Measurements from ENCODE around the gene RRP1B. TPM values are rescaled to one million over a fixed set of nuclear protein-coding genes. Genes with fewer than 3 reads are reported as not detected.
"Not testable (repeated sequence)": the region's sequence is repeated elsewhere in the genome, so short reads cannot be mapped to it uniquely, and the experiment has no call there.

The RRP1B gene
- total RNA-seq, 1 experiment from 2014 or later, result 30.6 TPM

GRCh38 chr21:43692949-43693348 is 33.6 kb downstream of the RRP1B start:
- no peak overlapping the region for H2AFZ ChIP-seq (ENCODE audit: low read length)
- peaks cover 37% of the 10 kb centered on the region for H3K36me3 ChIP-seq (ENCODE audit: insufficient read depth, low read length)
- no peaks in the 10 kb centered on the region for H3K4me1 ChIP-seq (ENCODE audit: low read length)
- no peaks in the 10 kb centered on the region for H3K9me3 ChIP-seq (ENCODE audit: low read length)
- no peak overlapping the region for H3K4me2 ChIP-seq (ENCODE audit: low read depth, low read length, poor library complexity, severe bottlenecking)
- no peak for DNase-seq
- no peaks in the 10 kb centered on the region for H4K20me1 ChIP-seq (ENCODE audit: insufficient read depth, low read depth, low read length)
- no peaks in the 10 kb centered on the region for H3K9me2 ChIP-seq (replicated peaks; ENCODE audit: insufficient read depth, low read length)
- H3K27ac ChIP-seq (ENCODE audit: low read length), result no peak overlapping the region
- H3K79me2 ChIP-seq (ENCODE audit: low read length), result no peaks in the 10 kb centered on the region
- no peaks in the 10 kb centered on the region for H3K27me3 ChIP-seq (ENCODE audit: low read length)
- no peak overlapping the region for H3K4me3 ChIP-seq (ENCODE audit: low read length)
- H3K9ac ChIP-seq (ENCODE audit: low read length), result no peak overlapping the region

GRCh38 chr21:43693981-43694380 is 34.6 kb downstream of the RRP1B start:
- Histone ChIP-seq H3K9ac (ENCODE audit: low read length) (no peak overlapping the region), H3K27me3 (ENCODE audit: low read length) (no peaks in the 10 kb centered on the region), H3K36me3 (ENCODE audit: insufficient read depth, low read length) (peaks cover 30% of the 10 kb centered on the region; the same call in 1 of the 2 replicates), H3K79me2 (ENCODE audit: low read length) (no peaks in the 10 kb centered on the region), H3K9me3 (ENCODE audit: low read length) (no peaks in the 10 kb centered on the region), H2AFZ (ENCODE audit: low read length) (no peak overlapping the region), H3K4me3 (ENCODE audit: low read length) (no peak overlapping the region), H4K20me1 (ENCODE audit: insufficient read depth, low read depth, low read length) (no peaks in the 10 kb centered on the region), H3K4me2 (ENCODE audit: low read depth, low read length, poor library complexity, severe bottlenecking) (no peak overlapping the region), H3K4me1 (ENCODE audit: low read length) (no peaks in the 10 kb centered on the region), H3K9me2 (replicated peaks; ENCODE audit: insufficient read depth, low read length) (no peaks in the 10 kb centered on the region), H3K27ac (ENCODE audit: low read length) (no peak overlapping the region)
- no peak for DNase-seq

GRCh38 chr21:43694437-43695079 is 35.2 kb downstream of the RRP1B start:
- Histone ChIP-seq H3K27ac (ENCODE audit: low read length) (no peak overlapping the region), H3K4me2 (ENCODE audit: low read depth, low read length, poor library complexity, severe bottlenecking) (no peak overlapping the region), H3K9me2 (replicated peaks; ENCODE audit: insufficient read depth, low read length) (no peaks in the 10 kb centered on the region), H3K9ac (ENCODE audit: low read length) (no peak overlapping the region), H2AFZ (ENCODE audit: low read length) (no peak overlapping the region), H3K4me3 (ENCODE audit: low read length) (no peak overlapping the region), H3K27me3 (ENCODE audit: low read length) (no peaks in the 10 kb centered on the region), H3K4me1 (ENCODE audit: low read length) (no peaks in the 10 kb centered on the region), H4K20me1 (ENCODE audit: insufficient read depth, low read depth, low read length) (no peaks in the 10 kb centered on the region), H3K79me2 (ENCODE audit: low read length) (no peaks in the 10 kb centered on the region), H3K9me3 (ENCODE audit: low read length) (no peaks in the 10 kb centered on the region), H3K36me3 (ENCODE audit: insufficient read depth, low read length) (peaks cover 30% of the 10 kb centered on the region; the same call in 1 of the 2 replicates)
- no peak for DNase-seq

GRCh38 chr21:43696214-43696613 is 36.9 kb downstream of the RRP1B start:
- Histone ChIP-seq H2AFZ (ENCODE audit: low read length) (no peak overlapping the region), H3K27ac (ENCODE audit: low read length) (no peak overlapping the region), H4K20me1 (ENCODE audit: insufficient read depth, low read depth, low read length) (no peaks in the 10 kb centered on the region), H3K9me3 (ENCODE audit: low read length) (no peaks in the 10 kb centered on the region), H3K4me3 (ENCODE audit: low read length) (no peak overlapping the region), H3K4me1 (ENCODE audit: low read length) (no peaks in the 10 kb centered on the region), H3K9me2 (replicated peaks; ENCODE audit: insufficient read depth, low read length) (no peaks in the 10 kb centered on the region), H3K4me2 (ENCODE audit: low read depth, low read length, poor library complexity, severe bottlenecking) (no peak overlapping the region), H3K79me2 (ENCODE audit: low read length) (no peaks in the 10 kb centered on the region), H3K36me3 (ENCODE audit: insufficient read depth, low read length) (peaks cover 30% of the 10 kb centered on the region; the same call in 1 of the 2 replicates), H3K27me3 (ENCODE audit: low read length) (no peaks in the 10 kb centered on the region), H3K9ac (ENCODE audit: low read length) (no peak overlapping the region)
- DNase-seq, result no peak

- Histone ChIP-seq H3K9ac (ENCODE audit: low read length) (no peak overlapping the region), H3K27me3 (ENCODE audit: low read length) (no peaks in the 10 kb centered on the region), H3K4me3 (ENCODE audit: low read length) (no peak overlapping the region), H3K79me2 (ENCODE audit: low read length) (no peaks in the 10 kb centered on the region), H3K27ac (ENCODE audit: low read length) (no peak overlapping the region), H3K36me3 (ENCODE audit: insufficient read depth, low read length) (peaks cover 22% of the 10 kb centered on the region; the same call in 1 of the 2 replicates), H3K9me2 (replicated peaks; ENCODE audit: insufficient read depth, low read length) (no peaks in the 10 kb centered on the region), H2AFZ (ENCODE audit: low read length) (no peak overlapping the region), H3K4me2 (ENCODE audit: low read depth, low read length, poor library complexity, severe bottlenecking) (no peak overlapping the region), H4K20me1 (ENCODE audit: insufficient read depth, low read depth, low read length) (no peaks in the 10 kb centered on the region), H3K9me3 (ENCODE audit: low read length) (no peaks in the 10 kb centered on the region), H3K4me1 (ENCODE audit: low read length) (no peaks in the 10 kb centered on the region)
- no peak for DNase-seq
Observed at GRCh38 chr21:43697758-43698643, 38.6 kb downstream of the RRP1B start.

- not testable (repeated sequence) for H3K36me3 ChIP-seq (ENCODE audit: insufficient read depth, low read length); H3K79me2 ChIP-seq (ENCODE audit: low read length); H2AFZ ChIP-seq (ENCODE audit: low read length); H3K27me3 ChIP-seq (ENCODE audit: low read length); H3K9me2 ChIP-seq (replicated peaks; ENCODE audit: insufficient read depth, low read length); H3K4me3 ChIP-seq (ENCODE audit: low read length); H3K27ac ChIP-seq (ENCODE audit: low read length); H3K4me1 ChIP-seq (ENCODE audit: low read length); H3K4me2 ChIP-seq (ENCODE audit: low read depth, low read length, poor library complexity, severe bottlenecking); H3K9ac ChIP-seq (ENCODE audit: low read length); DNase-seq; H4K20me1 ChIP-seq (ENCODE audit: insufficient read depth, low read depth, low read length); H3K9me3 ChIP-seq (ENCODE audit: low read length)
Observed at GRCh38 chr21:43699492-43699777, 40.1 kb downstream of the RRP1B start.

GRCh38 chr21:43699933-43700599 is 40.7 kb downstream of the RRP1B start:
- H3K79me2 ChIP-seq (ENCODE audit: low read length), result no peaks in the 10 kb centered on the region
- H4K20me1 ChIP-seq (ENCODE audit: insufficient read depth, low read depth, low read length), result no peaks in the 10 kb centered on the region
- no peak for DNase-seq
- no peaks in the 10 kb centered on the region for H3K9me3 ChIP-seq (ENCODE audit: low read length)
- H3K4me3 ChIP-seq (ENCODE audit: low read length), result no peak overlapping the region
- no peaks in the 10 kb centered on the region for H3K9me2 ChIP-seq (replicated peaks; ENCODE audit: insufficient read depth, low read length)
- no peak overlapping the region for H3K4me2 ChIP-seq (ENCODE audit: low read depth, low read length, poor library complexity, severe bottlenecking)
- H3K27ac ChIP-seq (ENCODE audit: low read length), result no peak overlapping the region
- peaks cover 7% of the 10 kb centered on the region; the same call in 1 of the 2 replicates for H3K36me3 ChIP-seq (ENCODE audit: insufficient read depth, low read length)
- no peaks in the 10 kb centered on the region for H3K4me1 ChIP-seq (ENCODE audit: low read length)
- no peak overlapping the region for H2AFZ ChIP-seq (ENCODE audit: low read length)
- no peaks in the 10 kb centered on the region for H3K27me3 ChIP-seq (ENCODE audit: low read length)
- no peak overlapping the region for H3K9ac ChIP-seq (ENCODE audit: low read length)
